Measurements from ENCODE around the gene CEP112. TPM values are rescaled to one million over a fixed set of nuclear protein-coding genes. Genes with fewer than 3 reads are reported as not detected.

Gene CEP112
- polyA plus RNA-seq, 1 donor (not counting 4 experiments of a cell fraction or from before 2014, with no cell fraction given): 2.6 TPM

DNA sequence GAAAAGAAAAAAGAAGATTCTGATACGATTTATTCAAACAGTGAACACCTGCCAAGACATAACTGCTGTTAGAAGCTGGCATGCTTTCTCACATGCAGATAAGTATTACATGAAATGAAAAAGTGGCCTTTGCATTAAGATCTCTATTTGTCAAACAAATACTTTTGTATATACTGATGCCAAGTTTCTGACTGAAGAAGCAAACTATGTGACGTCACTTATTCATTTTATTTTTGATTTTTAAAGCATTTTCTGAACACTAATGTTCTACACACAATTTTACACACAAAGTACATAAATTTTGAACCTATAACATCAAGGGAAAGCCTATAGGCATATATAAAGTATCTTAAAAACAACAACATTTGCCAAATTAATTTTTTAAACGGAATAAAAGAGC is 153.8 kb downstream of the CEP112 start:
- TF ChIP-seq, protein P1, sequence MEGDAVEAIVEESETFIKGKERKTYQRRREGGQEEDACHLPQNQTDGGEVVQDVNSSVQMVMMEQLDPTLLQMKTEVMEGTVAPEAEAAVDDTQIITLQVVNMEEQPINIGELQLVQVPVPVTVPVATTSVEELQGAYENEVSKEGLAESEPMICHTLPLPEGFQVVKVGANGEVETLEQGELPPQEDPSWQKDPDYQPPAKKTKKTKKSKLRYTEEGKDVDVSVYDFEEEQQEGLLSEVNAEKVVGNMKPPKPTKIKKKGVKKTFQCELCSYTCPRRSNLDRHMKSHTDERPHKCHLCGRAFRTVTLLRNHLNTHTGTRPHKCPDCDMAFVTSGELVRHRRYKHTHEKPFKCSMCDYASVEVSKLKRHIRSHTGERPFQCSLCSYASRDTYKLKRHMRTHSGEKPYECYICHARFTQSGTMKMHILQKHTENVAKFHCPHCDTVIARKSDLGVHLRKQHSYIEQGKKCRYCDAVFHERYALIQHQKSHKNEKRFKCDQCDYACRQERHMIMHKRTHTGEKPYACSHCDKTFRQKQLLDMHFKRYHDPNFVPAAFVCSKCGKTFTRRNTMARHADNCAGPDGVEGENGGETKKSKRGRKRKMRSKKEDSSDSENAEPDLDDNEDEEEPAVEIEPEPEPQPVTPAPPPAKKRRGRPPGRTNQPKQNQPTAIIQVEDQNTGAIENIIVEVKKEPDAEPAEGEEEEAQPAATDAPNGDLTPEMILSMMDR (optimal IDR thresholded peaks at IDR 0.05 in 1 of 3, IDR thresholded peaks at IDR 0.05 in 1 of 3, conservative IDR thresholded peaks at IDR 0.05 in 1 of 3; ENCODE audit: extremely low read depth in 1 of 3, insufficient read depth in 2 of 3, low read length in 3 of 3): no peak
- TF ChIP-seq EZH2 (IDR thresholded peaks at IDR 0.05; ENCODE audit: low read length): no peak
- Histone ChIP-seq H4K20me1 (ENCODE audit: control insufficient read depth, extremely low read depth, insufficient read depth, low read length) (no peaks in the 10 kb centered on the region), H3K27me3 (ENCODE audit: control insufficient read depth, extremely low read depth, insufficient read depth, low read length) (no peaks in the 10 kb centered on the region), H2AFZ (ENCODE audit: control insufficient read depth, low read length) (no peak overlapping the region), H3K36me3 (ENCODE audit: control insufficient read depth in 2 of 2, extremely low read depth in 1 of 2, insufficient read depth in 2 of 2, low read length in 2 of 2) (no peaks in the 10 kb centered on the region), H3K4me2 (ENCODE audit: control insufficient read depth, extremely low read depth, insufficient read depth, low read depth, low read length) (no peak overlapping the region), H3K9ac (ENCODE audit: control insufficient read depth, extremely low read depth, insufficient read depth, low read length) (no peak overlapping the region), H3K4me1 (ENCODE audit: control insufficient read depth, extremely low read depth, insufficient read depth, low read length) (no peaks in the 10 kb centered on the region), H3K4me3 (ENCODE audit: control insufficient read depth in 2 of 3, extremely low read depth in 1 of 3, insufficient read depth in 2 of 3, low read depth in 1 of 3, low read length in 3 of 3) (no peak overlapping the region), H3K9me1 (ENCODE audit: control insufficient read depth, extremely low read depth, insufficient read depth, low read length) (no peaks in the 10 kb centered on the region), H3K79me2 (ENCODE audit: control insufficient read depth, insufficient read depth, low read length) (no peaks in the 10 kb centered on the region), H3K27ac (ENCODE audit: control insufficient read depth, insufficient read depth, low read length) (no peak overlapping the region), H3K9me3 (ENCODE audit: control insufficient read depth, low read depth, low read length) (no peaks in the 10 kb centered on the region)
- dilution Hi-C loops (cut with MboI; ENCODE audit: extremely low pct_ligation_motif_present, low sequenced_read_pairs): no loop called here
- FAIRE-seq (no peak), DNase-seq (ENCODE audit: low read depth, low spot score) (no peak)

DNA sequence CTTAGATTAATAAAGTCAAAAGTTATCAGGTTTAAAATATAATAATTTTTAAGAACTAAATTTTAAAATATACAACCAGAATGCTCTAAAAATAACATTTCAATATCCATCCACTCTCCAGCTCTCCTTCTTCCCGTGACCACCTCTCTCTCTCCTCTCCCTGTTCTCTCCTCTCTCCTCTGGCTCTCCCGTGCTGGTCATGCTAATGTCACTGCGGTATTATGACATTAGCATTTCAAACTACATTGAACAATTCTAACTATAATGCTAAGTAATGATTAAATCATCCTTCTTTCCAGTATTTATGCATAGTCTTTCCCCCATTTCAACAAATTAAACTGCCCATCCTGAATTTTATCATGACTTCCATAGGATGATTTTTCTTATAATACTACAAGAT is 154.7 kb downstream of the CEP112 start:
- dilution Hi-C loops (cut with MboI; ENCODE audit: extremely low pct_ligation_motif_present, low sequenced_read_pairs): no loop called here
- no peaks in the 10 kb centered on the region for H3K36me3 ChIP-seq (ENCODE audit: control insufficient read depth in 2 of 2, extremely low read depth in 1 of 2, insufficient read depth in 2 of 2, low read length in 2 of 2)
- no peak for FAIRE-seq

More for the DNA sequence above, 154.7 kb downstream of the CEP112 start:
- no peak for DNase-seq (ENCODE audit: low read depth, low spot score)
- Histone ChIP-seq H2AFZ (ENCODE audit: control insufficient read depth, low read length) (no peak overlapping the region), H4K20me1 (ENCODE audit: control insufficient read depth, extremely low read depth, insufficient read depth, low read length) (no peaks in the 10 kb centered on the region), H3K4me1 (ENCODE audit: control insufficient read depth, extremely low read depth, insufficient read depth, low read length) (no peaks in the 10 kb centered on the region), H3K4me3 (ENCODE audit: control insufficient read depth in 2 of 3, extremely low read depth in 1 of 3, insufficient read depth in 2 of 3, low read depth in 1 of 3, low read length in 3 of 3) (no peak overlapping the region), H3K4me2 (ENCODE audit: control insufficient read depth, extremely low read depth, insufficient read depth, low read depth, low read length) (no peak overlapping the region), H3K27ac (ENCODE audit: control insufficient read depth, insufficient read depth, low read length) (no peak overlapping the region), H3K27me3 (ENCODE audit: control insufficient read depth, extremely low read depth, insufficient read depth, low read length) (no peaks in the 10 kb centered on the region), H3K79me2 (ENCODE audit: control insufficient read depth, insufficient read depth, low read length) (no peaks in the 10 kb centered on the region), H3K9ac (ENCODE audit: control insufficient read depth, extremely low read depth, insufficient read depth, low read length) (no peak overlapping the region), H3K9me3 (ENCODE audit: control insufficient read depth, low read depth, low read length) (no peaks in the 10 kb centered on the region), H3K9me1 (ENCODE audit: control insufficient read depth, extremely low read depth, insufficient read depth, low read length) (no peaks in the 10 kb centered on the region)
- no peak for TF ChIP-seq EZH2 (IDR thresholded peaks at IDR 0.05; ENCODE audit: low read length)
- TF ChIP-seq, protein P1 (optimal IDR thresholded peaks at IDR 0.05 in 1 of 3, IDR thresholded peaks at IDR 0.05 in 1 of 3, conservative IDR thresholded peaks at IDR 0.05 in 1 of 3; ENCODE audit: extremely low read depth in 1 of 3, insufficient read depth in 2 of 3, low read length in 3 of 3): no peak

All from keratinocyte (primary cell).